ENCODE results near the gene IP6K2.

The IP6K2 gene

DNA sequence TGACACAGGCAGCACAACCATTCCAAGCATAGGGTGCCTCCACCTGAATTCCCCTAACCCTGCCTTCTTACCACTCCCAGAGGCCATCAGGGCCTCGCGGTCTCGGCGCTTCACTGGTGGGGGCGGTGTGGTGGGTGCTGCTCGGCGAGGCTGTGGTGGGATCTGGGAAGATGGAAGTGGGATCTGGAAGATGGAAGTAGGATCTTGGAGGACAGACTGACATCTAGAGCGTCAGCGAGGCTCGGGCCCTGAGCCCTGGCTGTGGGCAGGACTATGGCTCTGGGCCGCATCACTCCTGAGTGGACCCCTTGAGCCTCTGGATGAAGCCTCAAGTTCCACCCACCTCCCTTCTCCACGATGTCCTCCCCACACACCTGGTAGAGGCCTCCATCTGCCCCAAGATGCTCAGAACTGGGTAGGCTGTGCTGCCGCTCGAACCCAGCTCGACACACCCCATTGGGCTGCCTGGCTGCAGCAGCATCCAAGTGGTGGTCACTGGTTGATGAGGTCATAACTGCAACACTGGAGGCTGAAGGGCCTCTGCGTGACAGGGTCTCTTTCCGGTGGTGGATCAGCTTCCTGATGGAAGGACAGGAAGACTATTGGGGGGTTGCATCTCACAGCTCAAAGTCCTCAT is 34.9 kb downstream of the IP6K2 start:
- H3K4me3 ChIP-seq (ENCODE audit: low read length) = no peak overlapping the region

DNA sequence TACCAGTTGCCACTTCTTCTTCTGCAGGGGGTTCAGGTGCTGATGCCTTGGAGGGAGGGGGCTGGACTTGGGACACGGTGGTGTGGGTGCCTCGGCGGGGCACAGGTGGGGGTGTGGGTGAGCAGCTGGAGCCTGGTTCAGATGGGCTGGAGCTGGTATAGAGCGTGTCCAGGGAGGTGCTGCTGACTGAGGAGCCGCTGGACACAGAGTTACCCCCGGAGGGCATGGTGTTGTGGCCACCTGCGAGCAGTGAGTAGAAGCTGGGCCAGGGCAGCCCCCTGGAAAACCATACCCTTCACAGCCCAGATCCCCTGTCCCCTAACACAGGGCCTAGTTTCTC is 35.5 kb downstream of the IP6K2 start:
- H3K4me3 ChIP-seq (ENCODE audit: low read length) = no peak overlapping the region
- TF ChIP-seq, protein P1, sequence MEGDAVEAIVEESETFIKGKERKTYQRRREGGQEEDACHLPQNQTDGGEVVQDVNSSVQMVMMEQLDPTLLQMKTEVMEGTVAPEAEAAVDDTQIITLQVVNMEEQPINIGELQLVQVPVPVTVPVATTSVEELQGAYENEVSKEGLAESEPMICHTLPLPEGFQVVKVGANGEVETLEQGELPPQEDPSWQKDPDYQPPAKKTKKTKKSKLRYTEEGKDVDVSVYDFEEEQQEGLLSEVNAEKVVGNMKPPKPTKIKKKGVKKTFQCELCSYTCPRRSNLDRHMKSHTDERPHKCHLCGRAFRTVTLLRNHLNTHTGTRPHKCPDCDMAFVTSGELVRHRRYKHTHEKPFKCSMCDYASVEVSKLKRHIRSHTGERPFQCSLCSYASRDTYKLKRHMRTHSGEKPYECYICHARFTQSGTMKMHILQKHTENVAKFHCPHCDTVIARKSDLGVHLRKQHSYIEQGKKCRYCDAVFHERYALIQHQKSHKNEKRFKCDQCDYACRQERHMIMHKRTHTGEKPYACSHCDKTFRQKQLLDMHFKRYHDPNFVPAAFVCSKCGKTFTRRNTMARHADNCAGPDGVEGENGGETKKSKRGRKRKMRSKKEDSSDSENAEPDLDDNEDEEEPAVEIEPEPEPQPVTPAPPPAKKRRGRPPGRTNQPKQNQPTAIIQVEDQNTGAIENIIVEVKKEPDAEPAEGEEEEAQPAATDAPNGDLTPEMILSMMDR (conservative IDR thresholded peaks at IDR 0.05; ENCODE audit: low read depth, low read length) = no peak
- no peak for DNase-seq (ENCODE audit: low read depth)

More for the DNA sequence above, 34.9 kb downstream of the IP6K2 start:
- TF ChIP-seq, protein P1 (conservative IDR thresholded peaks at IDR 0.05; ENCODE audit: low read depth, low read length) = no peak
- DNase-seq (ENCODE audit: low read depth) = no peak

GRCh38 chr3:48680811-48681540 is 36.0 kb downstream of the IP6K2 start:
- TF ChIP-seq, protein P1 (conservative IDR thresholded peaks at IDR 0.05; ENCODE audit: low read depth, low read length) = no peak
- DNase-seq (ENCODE audit: low read depth) = no peak
- no peak overlapping the region for H3K4me3 ChIP-seq (ENCODE audit: low read length)

DNA sequence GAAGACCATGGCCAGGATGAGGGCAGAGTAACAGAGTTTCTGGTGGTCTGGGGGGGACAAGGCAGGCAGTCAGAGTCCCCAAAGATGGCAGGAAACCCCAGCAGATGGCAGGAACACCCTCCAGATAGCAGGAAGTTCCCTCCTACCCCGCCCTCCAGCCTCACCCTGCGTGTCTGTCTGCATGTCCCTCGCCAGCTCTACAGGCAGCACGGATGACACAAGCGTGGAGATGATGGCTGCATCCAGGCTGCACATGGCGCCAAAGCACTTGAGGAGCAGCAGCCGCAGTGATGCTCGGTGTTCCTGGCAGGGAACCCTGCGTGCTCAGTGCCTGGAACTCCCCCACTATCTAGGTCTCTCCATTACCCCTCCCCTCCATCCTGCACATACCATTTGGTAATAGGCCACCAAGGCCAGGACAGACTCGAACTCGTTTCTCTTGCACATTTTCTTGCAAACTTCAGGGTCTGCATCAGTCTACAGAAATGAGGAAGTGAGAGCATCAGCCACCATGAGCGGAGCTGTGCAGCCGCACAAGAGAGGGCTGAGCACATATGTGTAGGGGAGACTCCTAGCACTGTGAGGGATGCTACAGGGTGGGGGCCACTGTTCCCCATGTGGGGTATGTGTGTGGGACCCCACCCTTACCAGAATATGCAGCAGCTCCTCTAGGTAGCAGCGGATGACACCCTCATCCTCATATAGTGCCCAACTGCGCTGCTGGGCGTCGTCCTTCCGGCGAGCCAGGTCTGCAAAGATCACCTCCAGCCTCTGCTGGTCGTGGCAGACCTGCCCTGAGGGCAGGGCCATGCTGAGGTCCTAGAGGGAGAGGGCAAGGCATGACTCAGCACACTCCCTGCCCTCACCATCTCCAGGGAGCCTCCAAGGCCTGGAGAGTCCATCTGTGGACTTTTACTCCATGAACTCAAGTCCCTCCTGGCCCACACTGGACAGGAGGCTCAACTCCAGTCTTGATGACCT is 37.3 kb downstream of the IP6K2 start:
- DNase-seq (ENCODE audit: low read depth) = no peak
- TF ChIP-seq, protein P1 (conservative IDR thresholded peaks at IDR 0.05; ENCODE audit: low read depth, low read length) = no peak
- no peak overlapping the region for H3K4me3 ChIP-seq (ENCODE audit: low read length)

DNA sequence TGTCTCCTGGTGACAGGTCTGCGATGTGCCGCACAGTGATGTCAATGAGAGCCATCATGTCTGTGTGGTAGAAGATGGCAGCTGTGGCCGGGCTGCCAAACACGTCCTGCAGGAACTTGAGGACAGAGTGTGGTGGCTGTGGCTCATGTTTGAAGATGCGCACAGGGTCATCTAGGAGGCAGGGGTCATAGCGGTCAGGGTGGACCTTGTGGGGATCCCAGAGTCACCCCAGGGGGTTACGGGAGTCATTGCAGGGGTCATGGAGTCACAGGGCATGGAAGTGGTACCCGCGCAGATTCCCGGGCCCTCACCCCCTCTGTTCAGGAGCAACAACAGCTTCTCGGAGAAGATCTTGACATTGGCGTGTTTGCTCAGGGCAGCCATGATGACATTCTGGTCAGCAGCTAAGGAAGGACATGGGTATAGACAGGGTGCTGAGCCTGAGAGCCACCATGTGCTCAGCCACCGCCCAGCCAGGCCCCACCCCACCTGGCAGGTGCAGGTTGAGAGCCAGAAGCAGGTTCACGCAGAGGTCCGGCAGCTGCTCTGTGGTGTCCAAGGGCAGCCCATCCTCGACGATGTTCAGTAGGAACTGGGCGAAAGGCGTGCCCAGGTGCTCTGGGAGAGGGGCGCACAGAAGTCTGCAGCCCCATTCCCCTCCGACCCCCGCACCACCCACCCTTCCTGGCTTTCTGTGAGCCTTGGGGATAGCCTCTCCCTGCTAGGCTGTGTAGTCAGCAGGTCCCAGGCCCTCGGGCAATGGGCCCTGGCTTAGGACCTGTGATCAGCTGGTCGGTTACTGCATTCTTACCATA is 38.2 kb downstream of the IP6K2 start:
- no peak overlapping the region for H3K4me3 ChIP-seq (ENCODE audit: low read length)
- no peak for DNase-seq (ENCODE audit: low read depth)
- TF ChIP-seq, protein P1 (conservative IDR thresholded peaks at IDR 0.05; ENCODE audit: low read depth, low read length) = no peak

DNA sequence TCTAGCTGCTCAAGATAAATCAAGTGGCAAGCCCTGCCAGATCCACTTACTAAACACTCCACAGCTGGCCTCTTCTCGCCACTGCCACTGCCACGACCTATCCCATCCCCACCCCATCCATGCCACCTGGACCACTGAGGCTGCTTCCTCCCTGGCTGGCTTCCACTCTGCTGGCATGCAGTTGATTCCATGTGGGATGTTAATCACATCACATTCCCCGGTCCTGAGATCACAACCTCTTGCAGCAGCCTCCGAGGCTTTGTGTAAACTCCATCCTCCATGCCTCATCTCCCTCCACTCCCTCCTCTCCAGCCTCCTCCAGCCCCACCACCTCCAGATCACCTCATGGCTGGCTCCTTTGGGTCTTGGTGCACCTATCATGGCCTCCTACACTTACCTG is 39.0 kb downstream of the IP6K2 start:
- no peak overlapping the region for H3K4me3 ChIP-seq (ENCODE audit: low read length)
- no peak for DNase-seq (ENCODE audit: low read depth)

More for the DNA sequence above, 39.0 kb downstream of the IP6K2 start:
- TF ChIP-seq, protein P1 (conservative IDR thresholded peaks at IDR 0.05; ENCODE audit: low read depth, low read length) = no peak

Data from retinal pigment epithelial cell (primary cell).